HG02981 (cell line): ENCODE results near the gene DKKL1.

Experiments
- ATAC-seq: cut with Tn5 transposase; IDR thresholded peaks from one replicate; pipeline ENCODE4 v1.9.1; 2021; ENCODE audit warnings: mild to moderate bottlenecking, moderate library complexity; ENCODE audit not compliant: unreplicated experiment

Gene DKKL1

GRCh38 chr19:49418511-49418910 lies 54.8 kb downstream of the DKKL1 start:
- no peak for ATAC-seq

- ATAC-seq: no peak
Observed at GRCh38 chr19:49419173-49419572, 55.5 kb downstream of the DKKL1 start.

- no peak for ATAC-seq
Observed at GRCh38 chr19:49420227-49420626, 56.5 kb downstream of the DKKL1 start.

GRCh38 chr19:49421039-49421877 lies 57.6 kb downstream of the DKKL1 start:
- no peak for ATAC-seq

GRCh38 chr19:49421878-49422202 lies 58.2 kb downstream of the DKKL1 start:
- no peak for ATAC-seq

- ATAC-seq: no peak
Observed at GRCh38 chr19:49422407-49423070, 58.9 kb downstream of the DKKL1 start.

GRCh38 chr19:49423071-49423984 lies 59.7 kb downstream of the DKKL1 start, which contains the start of gene PTH2:
TSS of gene PTH2 (minus strand) at chr19:49423441. CDS start at chr19:49423339, 102 bp downstream.
- no peak for ATAC-seq

- no peak for ATAC-seq
Observed at GRCh38 chr19:49423985-49424303, 60.3 kb downstream of the DKKL1 start.
